HepG2 (cell line): ENCODE results near the gene PSIP1. TPM values are rescaled to one million over a fixed set of nuclear protein-coding genes. Genes with fewer than 3 reads are reported as not detected.

ENCODE experiments used
- ATF6 ChIP-seq: sonication (generic); formaldehyde crosslinking; conservative IDR thresholded peaks from 2 replicates; pipeline ENCODE4 v1.4.0; 2020; ENCODE audit warnings: missing genetic modification reagents
- CCAR2 ChIP-seq: fragments of 200-400 bp; formaldehyde crosslinking; optimal IDR thresholded peaks from 2 replicates; pipeline ENCODE3; 2018; ENCODE audit warnings: low read depth, mild to moderate bottlenecking, low read length, moderate library complexity
- DMTF1 ChIP-seq: sonication (generic); formaldehyde crosslinking; IDR thresholded peaks from 2 replicates; pipeline ENCODE4 v1.4.0; 2020; ENCODE audit warnings: mild to moderate bottlenecking, missing genetic modification reagents
- SCMH1 ChIP-seq: sonication (generic); formaldehyde crosslinking; IDR thresholded peaks from 2 replicates; pipeline ENCODE4 v1.9.0; 2021; ENCODE audit warnings: missing genetic modification reagents, mild to moderate bottlenecking, borderline replicate concordance
- TBL1XR1 ChIP-seq: fragments of 150-350 bp; IDR thresholded peaks from 2 replicates; pipeline ENCODE4 v1.6.1; 2014; ENCODE audit warnings: borderline replicate concordance, low read length; ENCODE audit not compliant: partially characterized antibody
- TCF7 ChIP-seq: sonication (generic); IDR thresholded peaks from 2 replicates; pipeline ENCODE4 v1.6.1; 2016; ENCODE audit warnings: antibody characterized with exemption, low read depth
- TOPORS ChIP-seq: sonication (generic); formaldehyde crosslinking; IDR thresholded peaks from 2 replicates; pipeline ENCODE4 v1.8.0; 2023; ENCODE audit warnings: mild to moderate bottlenecking, missing genetic modification reagents
- ZNF362 ChIP-seq: sonication (generic); formaldehyde crosslinking; IDR thresholded peaks from 2 replicates; pipeline ENCODE4 v1.4.0; 2020; ENCODE audit warnings: missing genetic modification reagents, mild to moderate bottlenecking, borderline replicate concordance
- ZNF501 ChIP-seq: sonication (generic); formaldehyde crosslinking; IDR thresholded peaks from 2 replicates; pipeline ENCODE4 v1.5.1; 2020; ENCODE audit warnings: mild to moderate bottlenecking, moderate library complexity, missing genetic modification reagents
- ZNF543 ChIP-seq: sonication (generic); formaldehyde crosslinking; IDR thresholded peaks from 2 replicates; pipeline ENCODE4 v1.4.0; 2020; ENCODE audit warnings: mild to moderate bottlenecking, missing genetic modification reagents
- polyA plus RNA-seq, 8 experiments: library from polyadenylated mRNA; depleted of rRNA in 3 of 8; stranded (reverse) in 7 of 8; unstranded in 1 of 8; fragments of >200 nt; fragmentation: Illumina TruSeq in 4 of 8; extraction: Trizol in 4 of 8; gene quantifications; 2 replicates each; pipeline versions ENCODE4 v1.2.1 to v1.2.3, GENCODE V29; 2011 to 2016; ENCODE audit warnings: low read depth in 4 of 8, missing spikeins in 1 of 8, mixed read lengths in 1 of 8; ENCODE audit not compliant: insufficient read depth in 1 of 8
- total RNA-seq, 5 experiments: library from RNA; depleted of rRNA; stranded (reverse); fragments of >200 nt; fragmentation: Illumina TruSeq; extraction: Trizol; gene quantifications; 2 replicates each; pipeline ENCODE4 v1.2.3, GENCODE V29; 2016; ENCODE audit warnings: low read depth in 1 of 5
- TF ChIP-seq, protein P1 (sequence below): sonication (generic); formaldehyde crosslinking; IDR thresholded peaks from 2 replicates; pipeline ENCODE4 v1.4.0; 2020; ENCODE audit warnings: missing genetic modification reagents, borderline replicate concordance
- TF ChIP-seq, protein P2 (sequence below): sonication (generic); formaldehyde crosslinking; IDR thresholded peaks from 2 replicates; pipeline ENCODE4 v1.4.0; 2020; ENCODE audit warnings: missing genetic modification reagents, borderline replicate concordance

Gene PSIP1
- total and polyA plus RNA-seq, 2 of the 13 experiments (the other 11 are each of a cell fraction or from before 2014, with no cell fraction given) = 12.6 to 46.4 TPM

GRCh38 chr9:15422372-15423230 is 88.2 kb downstream of the PSIP1 start, which contains the start of gene SNAPC3 (continued):
- TF ChIP-seq DMTF1 (CRISPR knock-in tag) (no peak), SCMH1 (no peak), ZNF362 (CRISPR knock-in tag) (0 out of 2 replicates have a peak, but pooled peaks have one; percentile 22), TCF7 (peak; percentile 43; the same call in 1 of the 2 replicates), TBL1XR1 (no peak), ZNF501 (peak; percentile 67; the same call in 1 of the 2 replicates), ATF6 (CRISPR knock-in tag) (no peak), TOPORS (CRISPR knock-in tag) (no peak), ZNF543 (CRISPR knock-in tag) (peak; percentile 74), CCAR2 (no peak)
- TF ChIP-seq, protein P1, sequence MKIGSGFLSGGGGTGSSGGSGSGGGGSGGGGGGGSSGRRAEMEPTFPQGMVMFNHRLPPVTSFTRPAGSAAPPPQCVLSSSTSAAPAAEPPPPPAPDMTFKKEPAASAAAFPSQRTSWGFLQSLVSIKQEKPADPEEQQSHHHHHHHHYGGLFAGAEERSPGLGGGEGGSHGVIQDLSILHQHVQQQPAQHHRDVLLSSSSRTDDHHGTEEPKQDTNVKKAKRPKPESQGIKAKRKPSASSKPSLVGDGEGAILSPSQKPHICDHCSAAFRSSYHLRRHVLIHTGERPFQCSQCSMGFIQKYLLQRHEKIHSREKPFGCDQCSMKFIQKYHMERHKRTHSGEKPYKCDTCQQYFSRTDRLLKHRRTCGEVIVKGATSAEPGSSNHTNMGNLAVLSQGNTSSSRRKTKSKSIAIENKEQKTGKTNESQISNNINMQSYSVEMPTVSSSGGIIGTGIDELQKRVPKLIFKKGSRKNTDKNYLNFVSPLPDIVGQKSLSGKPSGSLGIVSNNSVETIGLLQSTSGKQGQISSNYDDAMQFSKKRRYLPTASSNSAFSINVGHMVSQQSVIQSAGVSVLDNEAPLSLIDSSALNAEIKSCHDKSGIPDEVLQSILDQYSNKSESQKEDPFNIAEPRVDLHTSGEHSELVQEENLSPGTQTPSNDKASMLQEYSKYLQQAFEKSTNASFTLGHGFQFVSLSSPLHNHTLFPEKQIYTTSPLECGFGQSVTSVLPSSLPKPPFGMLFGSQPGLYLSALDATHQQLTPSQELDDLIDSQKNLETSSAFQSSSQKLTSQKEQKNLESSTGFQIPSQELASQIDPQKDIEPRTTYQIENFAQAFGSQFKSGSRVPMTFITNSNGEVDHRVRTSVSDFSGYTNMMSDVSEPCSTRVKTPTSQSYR (CRISPR knock-in tag) = no peak
- TF ChIP-seq, protein P2, sequence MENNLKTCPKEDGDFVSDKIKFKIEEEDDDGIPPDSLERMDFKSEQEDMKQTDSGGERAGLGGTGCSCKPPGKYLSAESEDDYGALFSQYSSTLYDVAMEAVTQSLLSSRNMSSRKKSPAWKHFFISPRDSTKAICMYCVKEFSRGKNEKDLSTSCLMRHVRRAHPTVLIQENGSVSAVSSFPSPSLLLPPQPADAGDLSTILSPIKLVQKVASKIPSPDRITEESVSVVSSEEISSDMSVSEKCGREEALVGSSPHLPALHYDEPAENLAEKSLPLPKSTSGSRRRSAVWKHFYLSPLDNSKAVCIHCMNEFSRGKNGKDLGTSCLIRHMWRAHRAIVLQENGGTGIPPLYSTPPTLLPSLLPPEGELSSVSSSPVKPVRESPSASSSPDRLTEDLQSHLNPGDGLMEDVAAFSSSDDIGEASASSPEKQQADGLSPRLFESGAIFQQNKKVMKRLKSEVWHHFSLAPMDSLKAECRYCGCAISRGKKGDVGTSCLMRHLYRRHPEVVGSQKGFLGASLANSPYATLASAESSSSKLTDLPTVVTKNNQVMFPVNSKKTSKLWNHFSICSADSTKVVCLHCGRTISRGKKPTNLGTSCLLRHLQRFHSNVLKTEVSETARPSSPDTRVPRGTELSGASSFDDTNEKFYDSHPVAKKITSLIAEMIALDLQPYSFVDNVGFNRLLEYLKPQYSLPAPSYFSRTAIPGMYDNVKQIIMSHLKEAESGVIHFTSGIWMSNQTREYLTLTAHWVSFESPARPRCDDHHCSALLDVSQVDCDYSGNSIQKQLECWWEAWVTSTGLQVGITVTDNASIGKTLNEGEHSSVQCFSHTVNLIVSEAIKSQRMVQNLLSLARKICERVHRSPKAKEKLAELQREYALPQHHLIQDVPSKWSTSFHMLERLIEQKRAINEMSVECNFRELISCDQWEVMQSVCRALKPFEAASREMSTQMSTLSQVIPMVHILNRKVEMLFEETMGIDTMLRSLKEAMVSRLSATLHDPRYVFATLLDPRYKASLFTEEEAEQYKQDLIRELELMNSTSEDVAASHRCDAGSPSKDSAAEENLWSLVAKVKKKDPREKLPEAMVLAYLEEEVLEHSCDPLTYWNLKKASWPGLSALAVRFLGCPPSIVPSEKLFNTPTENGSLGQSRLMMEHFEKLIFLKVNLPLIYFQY (CRISPR knock-in tag) = peak; percentile 82
